HCT116 (cell line): ENCODE data around the gene SCCPDH.

ENCODE experiments used
- CTCF ChIP-seq, 3 experiments: fragments of 200-600 bp in 1 of 3; sonication (generic) in 1 of 3; IDR thresholded peaks in 2 of 3; conservative IDR thresholded peaks in 1 of 3; 2 replicates each; pipeline ENCODE4 v1.5.1; 2012 to 2017; ENCODE audit warnings: low read depth in 2 of 3, low read length in 2 of 3, antibody characterized with exemption in 1 of 3, borderline replicate concordance in 1 of 3, control low read depth in 1 of 3, mild to moderate bottlenecking in 1 of 3, mixed read lengths in 1 of 3, mixed run types in 1 of 3, moderate library complexity in 1 of 3; ENCODE audit not compliant: insufficient read depth in 1 of 3
- SRF ChIP-seq: IDR thresholded peaks from 2 replicates; pipeline ENCODE4 v1.6.1; 2012; ENCODE audit warnings: low read depth

DNA sequence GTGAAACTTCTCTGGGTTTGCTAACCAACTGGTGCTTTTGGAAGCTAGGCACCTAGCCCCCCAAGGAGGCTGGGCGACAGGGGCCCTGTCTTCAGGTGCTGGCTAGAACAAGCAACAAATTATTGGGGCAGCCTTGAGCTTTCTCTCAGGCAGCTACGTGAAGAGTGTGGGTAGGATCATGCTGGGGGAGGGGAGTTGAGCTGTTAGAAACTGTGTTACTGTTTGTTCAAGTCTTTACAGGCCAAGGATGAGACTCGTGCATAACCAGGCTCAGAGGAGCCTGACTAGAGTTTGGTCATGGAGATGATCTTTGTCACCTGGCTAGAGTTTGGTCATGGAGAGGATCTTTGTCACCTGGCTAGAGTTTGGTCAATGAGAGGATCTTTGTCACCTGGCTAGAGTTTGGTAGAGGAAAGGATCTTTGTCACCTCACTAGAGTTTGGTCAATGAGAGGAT, 12.6 kb upstream of the SCCPDH start:
- TF ChIP-seq CTCF (IDR thresholded peaks at IDR 0.05 in 2 of 3, conservative IDR thresholded peaks at IDR 0.05 in 1 of 3; ENCODE audit: borderline replicate concordance in 1 of 3, insufficient read depth in 1 of 3, low read depth in 2 of 3, low read length in 2 of 3) (no peak), SRF (no peak)
